ENCODE measurements around the gene VSIG8.

DNA sequence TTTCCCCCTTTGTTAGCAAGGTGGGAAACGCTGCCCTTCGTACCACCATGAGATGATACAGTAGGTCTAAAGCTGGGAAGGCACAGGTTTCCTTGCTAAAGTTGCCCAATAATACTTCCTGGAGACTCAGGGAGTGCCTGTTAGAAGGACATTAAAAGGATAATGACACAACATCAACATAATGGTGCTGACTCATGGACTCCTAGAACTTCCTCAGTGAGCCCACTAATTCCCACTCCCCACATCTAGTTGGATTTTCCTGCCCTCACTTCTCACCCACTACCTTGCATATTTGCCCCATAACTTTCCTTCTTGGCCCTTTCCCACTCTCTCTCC, 20.0 kb upstream of the VSIG8 start:
- TF ChIP-seq YY1 (IDR thresholded peaks at IDR 0.05; ENCODE audit: low read depth, low read length) (no peak), EZH2 (IDR thresholded peaks at IDR 0.05; ENCODE audit: low read depth, low read length, severe bottlenecking) (no peak), POLR2AphosphoS5 (IDR thresholded peaks at IDR 0.05; ENCODE audit: low read depth, low read length) (no peak), EP300 (IDR thresholded peaks at IDR 0.05; ENCODE audit: borderline replicate concordance in 1 of 2, low read depth in 2 of 2, low read length in 2 of 2) (no peak), TEAD4 (IDR thresholded peaks at IDR 0.05; ENCODE audit: low read depth, low read length) (no peak), SIN3A (conservative IDR thresholded peaks at IDR 0.05 in 1 of 2, IDR thresholded peaks at IDR 0.05 in 1 of 2; ENCODE audit: low read depth in 1 of 2, low read length in 2 of 2) (no peak), CREB1 (IDR thresholded peaks at IDR 0.05) (no peak)
- TF ChIP-seq, protein P1, sequence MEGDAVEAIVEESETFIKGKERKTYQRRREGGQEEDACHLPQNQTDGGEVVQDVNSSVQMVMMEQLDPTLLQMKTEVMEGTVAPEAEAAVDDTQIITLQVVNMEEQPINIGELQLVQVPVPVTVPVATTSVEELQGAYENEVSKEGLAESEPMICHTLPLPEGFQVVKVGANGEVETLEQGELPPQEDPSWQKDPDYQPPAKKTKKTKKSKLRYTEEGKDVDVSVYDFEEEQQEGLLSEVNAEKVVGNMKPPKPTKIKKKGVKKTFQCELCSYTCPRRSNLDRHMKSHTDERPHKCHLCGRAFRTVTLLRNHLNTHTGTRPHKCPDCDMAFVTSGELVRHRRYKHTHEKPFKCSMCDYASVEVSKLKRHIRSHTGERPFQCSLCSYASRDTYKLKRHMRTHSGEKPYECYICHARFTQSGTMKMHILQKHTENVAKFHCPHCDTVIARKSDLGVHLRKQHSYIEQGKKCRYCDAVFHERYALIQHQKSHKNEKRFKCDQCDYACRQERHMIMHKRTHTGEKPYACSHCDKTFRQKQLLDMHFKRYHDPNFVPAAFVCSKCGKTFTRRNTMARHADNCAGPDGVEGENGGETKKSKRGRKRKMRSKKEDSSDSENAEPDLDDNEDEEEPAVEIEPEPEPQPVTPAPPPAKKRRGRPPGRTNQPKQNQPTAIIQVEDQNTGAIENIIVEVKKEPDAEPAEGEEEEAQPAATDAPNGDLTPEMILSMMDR (IDR thresholded peaks at IDR 0.05; ENCODE audit: control extremely low read depth in 1 of 3, insufficient read depth in 1 of 3, low read depth in 1 of 3, low read length in 3 of 3): no peak
- TF ChIP-seq, protein P2, sequence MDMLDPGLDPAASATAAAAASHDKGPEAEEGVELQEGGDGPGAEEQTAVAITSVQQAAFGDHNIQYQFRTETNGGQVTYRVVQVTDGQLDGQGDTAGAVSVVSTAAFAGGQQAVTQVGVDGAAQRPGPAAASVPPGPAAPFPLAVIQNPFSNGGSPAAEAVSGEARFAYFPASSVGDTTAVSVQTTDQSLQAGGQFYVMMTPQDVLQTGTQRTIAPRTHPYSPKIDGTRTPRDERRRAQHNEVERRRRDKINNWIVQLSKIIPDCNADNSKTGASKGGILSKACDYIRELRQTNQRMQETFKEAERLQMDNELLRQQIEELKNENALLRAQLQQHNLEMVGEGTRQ (IDR thresholded peaks at IDR 0.05; ENCODE audit: low read length): no peak
